HepG2 (cell line): ENCODE measurements around the gene CHMP6. TPM values are rescaled to one million over a fixed set of nuclear protein-coding genes. Genes with fewer than 3 reads are reported as not detected.
A peak's percentile ranks its signal among the peaks of the same experiment; 100 is the strongest.

Experiments used
- BHLHE40 ChIP-seq: IDR thresholded peaks from 2 replicates; pipeline ENCODE4 v1.6.1; 2011; ENCODE audit warnings: low read length, improper control_type of control experiment
- KAT2B ChIP-seq: fragments of 150-350 bp; IDR thresholded peaks from 2 replicates; pipeline ENCODE4 v1.6.1; 2014; ENCODE audit warnings: low read depth, low read length, borderline replicate concordance
- KDM5B ChIP-seq: sonication (generic); formaldehyde crosslinking; IDR thresholded peaks from 2 replicates; pipeline ENCODE4 v1.4.0; 2020; ENCODE audit warnings: missing genetic modification reagents, mild to moderate bottlenecking, borderline replicate concordance
- MED8 ChIP-seq: sonication (generic); formaldehyde crosslinking; IDR thresholded peaks from 2 replicates; pipeline ENCODE4 v1.8.1; 2023; ENCODE audit warnings: mild to moderate bottlenecking, missing genetic modification reagents; ENCODE audit not compliant: insufficient replicate concordance
- MYC ChIP-seq: sonication (generic); formaldehyde crosslinking; IDR thresholded peaks from 2 replicates; pipeline ENCODE4 v1.9.0; 2021; ENCODE audit warnings: missing genetic modification reagents, borderline replicate concordance
- NCOA1 ChIP-seq: sonication (generic); formaldehyde crosslinking; IDR thresholded peaks from 2 replicates; pipeline ENCODE4 v1.9.0; 2021; ENCODE audit warnings: missing genetic modification reagents
- RARA ChIP-seq: IDR thresholded peaks from 2 replicates; pipeline ENCODE4 v1.6.1; 2016; ENCODE audit warnings: missing genetic modification reagents, missing compliant biosample characterization
- REXO4 ChIP-seq: sonication (generic); formaldehyde crosslinking; IDR thresholded peaks from 2 replicates; pipeline ENCODE4 v1.8.0; 2022; ENCODE audit warnings: missing genetic modification reagents, mild to moderate bottlenecking, borderline replicate concordance
- SOX13 ChIP-seq, 3 experiments: fragments of 450-650 bp in 1 of 3; sonication (generic) in 1 of 3; formaldehyde crosslinking in 1 of 3; IDR thresholded peaks in 2 of 3; conservative IDR thresholded peaks in 1 of 3; 2 replicates each; pipeline versions ENCODE4 v1.5.0 to v1.6.1; 2016 to 2020; ENCODE audit warnings: antibody characterized with exemption in 1 of 3, mild to moderate bottlenecking in 1 of 3, missing compliant biosample characterization in 1 of 3, missing genetic modification reagents in 1 of 3, moderate library complexity in 1 of 3
- SRY ChIP-seq: sonication (generic); formaldehyde crosslinking; IDR thresholded peaks from 2 replicates; pipeline ENCODE4 v1.8.0; 2022; ENCODE audit warnings: mild to moderate bottlenecking, missing genetic modification reagents
- TBX3 ChIP-seq: fragments of 450-650 bp; IDR thresholded peaks from 2 replicates; pipeline ENCODE4 v1.6.1; 2017; ENCODE audit warnings: antibody characterized with exemption, mild to moderate bottlenecking, inconsistent platforms, borderline replicate concordance
- TEAD3 ChIP-seq: optimal IDR thresholded peaks from 2 replicates; pipeline ENCODE3; 2016; ENCODE audit warnings: borderline replicate concordance
- ZEB1 ChIP-seq: IDR thresholded peaks from 2 replicates; pipeline ENCODE4 v1.6.1; 2012; ENCODE audit warnings: mild to moderate bottlenecking, low read depth, inconsistent platforms; ENCODE audit not compliant: insufficient replicate concordance
- ZFP1 ChIP-seq: IDR thresholded peaks from 2 replicates; pipeline ENCODE4 v1.6.1; 2016
- ZFY ChIP-seq: sonication (generic); formaldehyde crosslinking; IDR thresholded peaks from 2 replicates; pipeline ENCODE4 v1.4.0; 2020; ENCODE audit warnings: missing genetic modification reagents
- ZMYM4 ChIP-seq: sonication (generic); formaldehyde crosslinking; IDR thresholded peaks from 2 replicates; pipeline ENCODE4 v1.8.1; 2023; ENCODE audit warnings: mild to moderate bottlenecking, missing genetic modification reagents
- ZNF317 ChIP-seq: sonication (generic); formaldehyde crosslinking; IDR thresholded peaks from 2 replicates; pipeline ENCODE4 v1.5.0; 2020; ENCODE audit warnings: mild to moderate bottlenecking, missing genetic modification reagents
- ZNF333 ChIP-seq: sonication (generic); formaldehyde crosslinking; IDR thresholded peaks from 2 replicates; pipeline ENCODE4 v1.4.0; 2020; ENCODE audit warnings: mild to moderate bottlenecking, missing genetic modification reagents, borderline replicate concordance
- ZNF577 ChIP-seq: sonication (generic); formaldehyde crosslinking; IDR thresholded peaks from 2 replicates; pipeline ENCODE4 v1.4.0; 2020; ENCODE audit warnings: mild to moderate bottlenecking, low read depth, missing genetic modification reagents, borderline replicate concordance
- ZNF713 ChIP-seq: sonication (generic); formaldehyde crosslinking; IDR thresholded peaks from 2 replicates; pipeline ENCODE4 v1.4.0; 2020; ENCODE audit warnings: mild to moderate bottlenecking, missing genetic modification reagents
- ZNF883 ChIP-seq: sonication (generic); formaldehyde crosslinking; IDR thresholded peaks from 2 replicates; pipeline ENCODE4 v1.5.1; 2020; ENCODE audit warnings: mild to moderate bottlenecking, missing genetic modification reagents; ENCODE audit errors: not compliant biosample characterization
- polyA plus RNA-seq, 8 experiments: library from polyadenylated mRNA; depleted of rRNA in 3 of 8; stranded (reverse) in 7 of 8; unstranded in 1 of 8; fragments of >200 nt; fragmentation: Illumina TruSeq in 4 of 8; extraction: Trizol in 4 of 8; gene quantifications; 2 replicates each; pipeline versions ENCODE4 v1.2.1 to v1.2.3, GENCODE V29; 2011 to 2016; ENCODE audit warnings: low read depth in 4 of 8, missing spikeins in 1 of 8, mixed read lengths in 1 of 8; ENCODE audit not compliant: insufficient read depth in 1 of 8
- total RNA-seq, 5 experiments: library from RNA; depleted of rRNA; stranded (reverse); fragments of >200 nt; fragmentation: Illumina TruSeq; extraction: Trizol; gene quantifications; 2 replicates each; pipeline ENCODE4 v1.2.3, GENCODE V29; 2016; ENCODE audit warnings: low read depth in 1 of 5
- TF ChIP-seq, protein P1 (sequence below): sonication (generic); formaldehyde crosslinking; IDR thresholded peaks from 2 replicates; pipeline ENCODE4 v1.5.1; 2020; ENCODE audit warnings: missing genetic modification reagents, mild to moderate bottlenecking, borderline replicate concordance
- TF ChIP-seq, protein P2 (sequence below): sonication (generic); formaldehyde crosslinking; IDR thresholded peaks from 2 replicates; pipeline ENCODE4 v1.5.1; 2020; ENCODE audit warnings: missing genetic modification reagents, mild to moderate bottlenecking, borderline replicate concordance
- TF ChIP-seq, protein P3 (sequence below): sonication (generic); formaldehyde crosslinking; IDR thresholded peaks from 2 replicates; pipeline ENCODE4 v1.5.0; 2020; ENCODE audit warnings: missing genetic modification reagents
- TF ChIP-seq, protein P4 (sequence below): sonication (generic); formaldehyde crosslinking; IDR thresholded peaks from 2 replicates; pipeline ENCODE4 v1.4.0; 2020; ENCODE audit warnings: mild to moderate bottlenecking, missing genetic modification reagents

CHMP6 gene
- total and polyA plus RNA-seq, 2 of the 13 experiments (the other 11 are each of a cell fraction or from before 2014, with no cell fraction given) = 11.1 to 24.2 TPM

DNA sequence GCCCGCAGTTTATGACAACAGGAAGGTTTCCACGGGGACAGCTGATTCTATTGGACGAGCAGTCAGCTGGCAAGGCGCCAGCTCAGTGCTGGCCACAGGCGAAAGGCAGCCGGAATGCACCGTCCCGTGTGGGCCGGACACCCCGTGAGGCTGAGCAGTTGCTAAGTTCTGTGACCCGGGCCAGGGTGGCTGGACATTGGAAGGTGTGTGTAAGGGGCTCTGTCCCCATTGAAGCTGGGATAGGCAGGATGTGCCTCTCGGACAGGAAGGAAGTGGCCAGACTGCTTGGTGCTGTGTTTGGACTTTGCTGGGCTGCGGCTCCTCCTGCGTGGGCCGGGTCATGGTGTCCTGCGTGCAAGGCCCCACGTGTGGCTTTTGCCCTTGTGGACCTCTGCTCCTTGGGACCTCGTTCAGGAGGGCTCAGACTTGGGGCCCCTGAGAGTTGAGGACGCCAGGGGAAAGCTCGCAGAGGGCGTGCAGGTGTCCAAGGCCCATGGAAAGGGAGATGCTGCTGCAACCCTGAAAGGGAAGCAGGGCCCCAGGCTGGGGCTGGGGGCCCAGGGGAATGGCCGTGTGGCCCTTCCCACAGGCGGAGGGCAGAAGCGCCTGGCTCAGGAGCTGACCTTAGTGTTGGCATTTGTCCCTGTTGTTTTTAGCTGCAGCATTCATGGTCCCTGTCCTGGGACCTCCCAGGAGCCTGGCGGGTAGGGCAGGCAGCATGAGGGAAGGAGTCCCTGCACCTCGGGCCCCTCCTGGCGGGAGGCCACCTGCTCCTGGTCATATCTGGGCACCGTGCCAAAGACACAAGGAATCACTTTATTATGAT is 53.3 kb downstream of the CHMP6 start (continued):
- TF ChIP-seq, protein P1, sequence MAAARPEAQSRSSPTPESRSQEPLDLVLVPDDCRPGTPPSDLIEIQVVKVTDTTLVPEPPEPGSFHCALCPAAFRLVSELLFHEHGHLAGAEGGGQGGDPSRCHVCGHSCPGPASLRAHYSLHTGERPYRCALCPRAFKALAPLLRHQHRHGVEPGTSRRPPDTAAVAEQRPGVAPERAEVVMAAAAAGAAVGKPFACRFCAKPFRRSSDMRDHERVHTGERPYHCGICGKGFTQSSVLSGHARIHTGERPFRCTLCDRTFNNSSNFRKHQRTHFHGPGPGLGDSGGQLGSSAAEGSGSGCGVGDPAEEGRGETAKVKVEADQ (CRISPR knock-in tag) = 0 out of 2 replicates have a peak, but pooled peaks have one; percentile 50
- no peak for TF ChIP-seq TBX3
- TF ChIP-seq SRY (CRISPR knock-in tag) = 0 out of 2 replicates have a peak, but pooled peaks have one; percentile 46
- TF ChIP-seq ZFP1 (CRISPR knock-in tag) = 0 out of 2 replicates have a peak, but pooled peaks have one; percentile 5
- TF ChIP-seq, protein P2, sequence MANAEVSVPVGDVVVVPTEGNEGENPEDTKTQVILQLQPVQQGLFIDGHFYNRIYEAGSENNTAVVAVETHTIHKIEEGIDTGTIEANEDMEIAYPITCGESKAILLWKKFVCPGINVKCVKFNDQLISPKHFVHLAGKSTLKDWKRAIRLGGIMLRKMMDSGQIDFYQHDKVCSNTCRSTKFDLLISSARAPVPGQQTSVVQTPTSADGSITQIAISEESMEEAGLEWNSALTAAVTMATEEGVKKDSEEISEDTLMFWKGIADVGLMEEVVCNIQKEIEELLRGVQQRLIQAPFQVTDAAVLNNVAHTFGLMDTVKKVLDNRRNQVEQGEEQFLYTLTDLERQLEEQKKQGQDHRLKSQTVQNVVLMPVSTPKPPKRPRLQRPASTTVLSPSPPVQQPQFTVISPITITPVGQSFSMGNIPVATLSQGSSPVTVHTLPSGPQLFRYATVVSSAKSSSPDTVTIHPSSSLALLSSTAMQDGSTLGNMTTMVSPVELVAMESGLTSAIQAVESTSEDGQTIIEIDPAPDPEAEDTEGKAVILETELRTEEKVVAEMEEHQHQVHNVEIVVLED (CRISPR knock-in tag) = peak; percentile 27; the same call in 1 of the 2 replicates
- peak; percentile 11; the same call in 1 of the 2 replicates for TF ChIP-seq RARA (CRISPR knock-in tag)
- TF ChIP-seq REXO4 (CRISPR knock-in tag) = no peak
- peak; percentile 71; the same call in 1 of the 2 replicates for TF ChIP-seq ZNF317 (CRISPR knock-in tag)
- 0 out of 2 replicates have a peak, but pooled peaks have one; percentile 72 for TF ChIP-seq ZNF713
- TF ChIP-seq, protein P3, sequence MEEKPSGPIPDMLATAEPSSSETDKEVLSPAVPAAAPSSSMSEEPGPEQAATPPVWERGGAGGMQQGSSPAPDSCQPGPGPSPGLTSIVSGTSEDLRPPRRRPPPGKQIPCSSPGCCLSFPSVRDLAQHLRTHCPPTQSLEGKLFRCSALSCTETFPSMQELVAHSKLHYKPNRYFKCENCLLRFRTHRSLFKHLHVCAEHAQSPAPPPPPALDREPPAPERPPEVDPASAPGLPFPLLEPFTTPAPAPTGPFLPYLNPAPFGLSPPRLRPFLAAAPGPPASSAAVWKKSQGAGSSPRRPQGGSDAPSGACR (CRISPR knock-in tag) = 0 out of 2 replicates have a peak, but pooled peaks have one; percentile 65
- TF ChIP-seq TEAD3 = peak; percentile 53
- TF ChIP-seq ZEB1 = peak; percentile 74
- TF ChIP-seq ZMYM4 (CRISPR knock-in tag) = no peak
- TF ChIP-seq ZNF883 = peak; percentile 13
- TF ChIP-seq KAT2B = no peak
- 0 out of 2 replicates have a peak, but pooled peaks have one; percentile 5 for TF ChIP-seq NCOA1 (CRISPR knock-in tag)
- peak; percentile 77; the same call in 1 of the 2 replicates for TF ChIP-seq KDM5B (CRISPR knock-in tag)
- no peak for TF ChIP-seq SOX13 (IDR thresholded peaks at IDR 0.05)
- no peak for TF ChIP-seq SOX13 (CRISPR knock-in tag; conservative IDR thresholded peaks at IDR 0.05 in 1 of 2, IDR thresholded peaks at IDR 0.05 in 1 of 2)
- no peak for TF ChIP-seq ZNF333 (CRISPR knock-in tag)
- no peak for TF ChIP-seq ZNF577 (CRISPR knock-in tag)
- TF ChIP-seq ZFY = peak; percentile 41; the same call in 1 of the 2 replicates
- TF ChIP-seq MYC (CRISPR knock-in tag) = peak; percentile 72; the same call in 1 of the 2 replicates
- 0 out of 2 replicates have a peak, but pooled peaks have one; percentile 16 for TF ChIP-seq BHLHE40
- TF ChIP-seq, protein P4, sequence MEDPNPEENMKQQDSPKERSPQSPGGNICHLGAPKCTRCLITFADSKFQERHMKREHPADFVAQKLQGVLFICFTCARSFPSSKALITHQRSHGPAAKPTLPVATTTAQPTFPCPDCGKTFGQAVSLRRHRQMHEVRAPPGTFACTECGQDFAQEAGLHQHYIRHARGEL (CRISPR knock-in tag) = peak; percentile 49; the same call in 1 of the 2 replicates
- TF ChIP-seq MED8 (CRISPR knock-in tag) = peak; percentile 77
